Measurements from ENCODE around the gene ZPLD1. TPM values are rescaled to one million over a fixed set of nuclear protein-coding genes. Genes with fewer than 3 reads are reported as not detected.

Gene ZPLD1
- total and polyA plus RNA-seq, 4 donors, result 0.15 to 0.84 TPM; not detected in 2

DNA sequence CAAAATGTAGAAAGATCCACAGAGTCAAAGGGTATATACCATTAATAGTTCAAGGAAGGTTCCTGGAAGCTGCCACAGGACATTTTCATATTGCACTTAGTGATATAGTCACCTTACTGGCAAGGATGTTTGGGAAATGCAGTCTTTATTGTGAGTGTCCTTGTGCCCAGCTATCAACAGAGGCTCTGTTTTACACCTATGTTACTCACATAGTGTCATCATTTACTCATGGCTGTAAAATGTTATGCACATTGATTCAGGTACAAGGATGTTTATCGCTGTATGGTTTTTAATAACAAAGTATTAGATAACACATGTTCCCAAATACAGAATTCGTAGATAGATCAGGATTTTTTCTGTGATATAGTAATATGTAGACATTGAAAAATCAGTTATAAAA, 50.9 kb downstream of the ZPLD1 start:
- Histone ChIP-seq H3K9me3 (ENCODE audit: control insufficient read depth, low read length) (peaks cover 2% of the 10 kb centered on the region), H3K4me3 (ENCODE audit: low read length in 2 of 2) (no peak overlapping the region), H3K27ac (ENCODE audit: low read depth in 1 of 2, low read length in 2 of 2) (no peak overlapping the region), H3K27me3 (ENCODE audit: control insufficient read depth in 1 of 2, insufficient read depth in 2 of 2, low read length in 1 of 2) (no peaks in the 10 kb centered on the region), H3K36me3 (ENCODE audit: control insufficient read depth in 1 of 2, insufficient read depth in 2 of 2, low read length in 1 of 2) (no peaks in the 10 kb centered on the region), H3K4me1 (ENCODE audit: control insufficient read depth in 1 of 2, insufficient read depth in 2 of 2, low read length in 2 of 2) (no peaks in the 10 kb centered on the region)
- DNase-seq, result no peak
- 83 to 91% methylated on average over 2 of the region's 2 CpGs for WGBS, 2 donors
- intact Hi-C loops (cut with DNase I), result no loop called here
- ATAC-seq (ENCODE audit: low FRiP score), result no peak

GRCh38 chr3:102488331-102488730, 53.5 kb downstream of the ZPLD1 start:
- H3K27me3 ChIP-seq (ENCODE audit: control insufficient read depth in 1 of 2, insufficient read depth in 2 of 2, low read length in 1 of 2), result no peaks in the 10 kb centered on the region
- no peak for ATAC-seq (ENCODE audit: low FRiP score)
- H3K36me3 ChIP-seq (ENCODE audit: control insufficient read depth in 1 of 2, insufficient read depth in 2 of 2, low read length in 1 of 2), result no peaks in the 10 kb centered on the region
- no peak for DNase-seq
- no peaks in the 10 kb centered on the region for H3K4me1 ChIP-seq (ENCODE audit: control insufficient read depth in 1 of 2, insufficient read depth in 2 of 2, low read length in 2 of 2)
- intact Hi-C loops (cut with DNase I), result no loop called here
- no peak overlapping the region for H3K27ac ChIP-seq (ENCODE audit: low read depth in 1 of 2, low read length in 2 of 2)
- peaks cover 3% of the 10 kb centered on the region for H3K9me3 ChIP-seq (ENCODE audit: control insufficient read depth, low read length)
- no peak overlapping the region for H3K4me3 ChIP-seq (ENCODE audit: low read length in 2 of 2)

DNA sequence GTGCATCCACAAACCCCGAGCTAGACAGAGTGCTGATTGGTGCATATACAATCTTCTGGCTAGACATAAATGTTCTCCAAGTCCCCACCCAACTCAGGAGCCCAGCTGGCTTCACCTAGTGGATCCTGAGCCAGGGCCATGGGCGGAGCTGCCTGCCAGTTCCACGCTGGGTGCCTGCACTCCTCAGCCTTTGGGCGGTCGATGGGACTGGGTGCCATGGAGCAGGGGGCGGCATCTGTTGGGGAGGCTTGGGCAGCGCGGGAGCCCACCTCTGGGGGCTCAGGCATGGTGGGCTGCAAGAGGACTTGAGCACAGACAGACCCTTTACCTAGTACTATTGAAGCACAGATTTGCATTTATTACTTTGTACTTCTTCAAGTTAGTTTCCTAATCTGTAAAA, 57.5 kb downstream of the ZPLD1 start:
- intact Hi-C loops (cut with DNase I), result no loop called here
- Histone ChIP-seq H3K4me1 (ENCODE audit: control insufficient read depth in 1 of 2, insufficient read depth in 2 of 2, low read length in 2 of 2) (no peaks in the 10 kb centered on the region), H3K4me3 (ENCODE audit: low read length in 2 of 2) (no peak overlapping the region), H3K9me3 (ENCODE audit: control insufficient read depth, low read length) (peaks cover 2% of the 10 kb centered on the region), H3K27me3 (ENCODE audit: control insufficient read depth in 1 of 2, insufficient read depth in 2 of 2, low read length in 1 of 2) (no peaks in the 10 kb centered on the region), H3K27ac (ENCODE audit: low read depth in 1 of 2, low read length in 2 of 2) (no peak overlapping the region), H3K36me3 (ENCODE audit: control insufficient read depth in 1 of 2, insufficient read depth in 2 of 2, low read length in 1 of 2) (no peaks in the 10 kb centered on the region)
- no peak for DNase-seq
- WGBS, 2 donors, result 91 to 94% methylated on average over 8 of the region's 8 CpGs
- no peak for ATAC-seq (ENCODE audit: low FRiP score)

GRCh38 chr3:102497571-102497970, 62.8 kb downstream of the ZPLD1 start:
- no peak overlapping the region for H3K27ac ChIP-seq (ENCODE audit: low read depth in 1 of 2, low read length in 2 of 2)
- no peaks in the 10 kb centered on the region for H3K36me3 ChIP-seq (ENCODE audit: control insufficient read depth in 1 of 2, insufficient read depth in 2 of 2, low read length in 1 of 2)
- no peak for ATAC-seq (ENCODE audit: low FRiP score)
- H3K27me3 ChIP-seq (ENCODE audit: control insufficient read depth in 1 of 2, insufficient read depth in 2 of 2, low read length in 1 of 2), result no peaks in the 10 kb centered on the region
- intact Hi-C loops (cut with DNase I), result no loop called here
- no peaks in the 10 kb centered on the region for H3K9me3 ChIP-seq (ENCODE audit: control insufficient read depth, low read length)
- DNase-seq, result no peak
- no peak overlapping the region for H3K4me3 ChIP-seq (ENCODE audit: low read length in 2 of 2)
- 50 to 55% methylated on average over 3 of the region's 3 CpGs for WGBS, 2 donors
- no peaks in the 10 kb centered on the region for H3K4me1 ChIP-seq (ENCODE audit: control insufficient read depth in 1 of 2, insufficient read depth in 2 of 2, low read length in 2 of 2)

GRCh38 chr3:102505542-102505941, 70.7 kb downstream of the ZPLD1 start:
- 61 to 75% methylated on average over 2 of the region's 2 CpGs for WGBS, 2 donors
- no peak overlapping the region for H3K4me3 ChIP-seq (ENCODE audit: low read length in 2 of 2)
- intact Hi-C loops (cut with DNase I), result no loop called here
- no peaks in the 10 kb centered on the region for H3K4me1 ChIP-seq (ENCODE audit: control insufficient read depth in 1 of 2, insufficient read depth in 2 of 2, low read length in 2 of 2)
- H3K9me3 ChIP-seq (ENCODE audit: control insufficient read depth, low read length), result no peaks in the 10 kb centered on the region
- DNase-seq, result no peak
- H3K36me3 ChIP-seq (ENCODE audit: control insufficient read depth in 1 of 2, insufficient read depth in 2 of 2, low read length in 1 of 2), result no peaks in the 10 kb centered on the region
- no peak for ATAC-seq (ENCODE audit: low FRiP score)
- no peaks in the 10 kb centered on the region for H3K27me3 ChIP-seq (ENCODE audit: control insufficient read depth in 1 of 2, insufficient read depth in 2 of 2, low read length in 1 of 2)
- no peak overlapping the region for H3K27ac ChIP-seq (ENCODE audit: low read depth in 1 of 2, low read length in 2 of 2)

- WGBS, 2 donors, result 77 to 82% methylated on average over 3 of the region's 3 CpGs
These were observed 75.8 kb downstream of the ZPLD1 start for GRCh38 chr3:102510663-102511062.

DNA sequence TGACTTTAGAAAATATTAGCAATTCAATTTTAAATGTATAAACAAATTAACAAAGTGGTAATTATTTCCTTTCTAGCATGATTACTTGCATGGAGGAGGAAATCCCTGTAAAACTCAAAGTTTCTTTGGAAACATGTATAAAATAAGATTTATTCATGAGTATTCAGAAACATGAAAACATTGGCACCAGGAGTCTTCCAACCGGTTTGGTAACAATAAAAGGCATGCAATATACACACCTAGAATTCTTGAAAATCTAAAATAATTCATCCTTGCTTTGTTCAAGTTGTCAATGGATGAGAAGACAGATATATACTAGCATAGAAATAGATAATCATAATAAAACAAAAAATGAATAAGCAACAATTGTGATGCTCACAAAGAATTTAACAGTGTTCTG, 76.4 kb downstream of the ZPLD1 start:
- 81 to 83% methylated on average over 1 of the region's 1 CpG for WGBS, 2 donors
- intact Hi-C loops (cut with DNase I), result no loop called here
- H3K9me3 ChIP-seq (ENCODE audit: control insufficient read depth, low read length), result no peaks in the 10 kb centered on the region
- H3K27me3 ChIP-seq (ENCODE audit: control insufficient read depth in 1 of 2, insufficient read depth in 2 of 2, low read length in 1 of 2), result peaks cover 0 to 1% of the 10 kb centered on the region in 2 donors
- DNase-seq (no peak), ATAC-seq (ENCODE audit: low FRiP score) (no peak)
- H3K4me1 ChIP-seq (ENCODE audit: control insufficient read depth in 1 of 2, insufficient read depth in 2 of 2, low read length in 2 of 2), result no peaks in the 10 kb centered on the region
- H3K36me3 ChIP-seq (ENCODE audit: control insufficient read depth in 1 of 2, insufficient read depth in 2 of 2, low read length in 1 of 2), result no peaks in the 10 kb centered on the region
- no peak overlapping the region for H3K4me3 ChIP-seq (ENCODE audit: low read length in 2 of 2)
- no peak overlapping the region for H3K27ac ChIP-seq (ENCODE audit: low read depth in 1 of 2, low read length in 2 of 2)

More at GRCh38 chr3:102510663-102511062, 75.8 kb downstream of the ZPLD1 start:
- H3K36me3 ChIP-seq (ENCODE audit: control insufficient read depth in 1 of 2, insufficient read depth in 2 of 2, low read length in 1 of 2), result no peaks in the 10 kb centered on the region
- H3K4me1 ChIP-seq (ENCODE audit: control insufficient read depth in 1 of 2, insufficient read depth in 2 of 2, low read length in 2 of 2), result no peaks in the 10 kb centered on the region
- no peak for DNase-seq
- no peaks in the 10 kb centered on the region for H3K9me3 ChIP-seq (ENCODE audit: control insufficient read depth, low read length)
- H3K27ac ChIP-seq (ENCODE audit: low read depth in 1 of 2, low read length in 2 of 2), result no peak overlapping the region
- intact Hi-C loops (cut with DNase I), result no loop called here
- ATAC-seq (ENCODE audit: low FRiP score), result no peak
- H3K27me3 ChIP-seq (ENCODE audit: control insufficient read depth in 1 of 2, insufficient read depth in 2 of 2, low read length in 1 of 2), result peaks cover 0 to 1% of the 10 kb centered on the region in 2 donors
- no peak overlapping the region for H3K4me3 ChIP-seq (ENCODE audit: low read length in 2 of 2)

DNA sequence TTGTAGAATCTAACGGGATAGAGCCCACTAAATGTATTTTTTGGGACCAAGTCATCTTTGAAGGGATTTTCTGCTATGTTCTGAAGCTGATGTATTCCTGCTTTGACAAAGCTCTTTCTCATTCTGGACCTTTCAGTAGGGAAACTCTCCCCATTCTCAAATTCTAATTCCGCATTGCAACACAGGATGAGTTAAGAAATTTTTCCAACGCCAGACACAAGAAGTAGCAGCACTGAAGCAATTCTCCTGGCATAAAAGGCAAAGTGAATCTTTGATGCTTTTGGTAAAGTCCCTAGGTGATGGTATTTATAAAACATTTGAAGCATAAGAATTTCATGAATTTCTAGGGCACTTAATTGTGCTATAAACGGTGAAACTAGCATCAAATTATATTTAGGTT, 76.8 kb downstream of the ZPLD1 start:
- Histone ChIP-seq H3K9me3 (ENCODE audit: control insufficient read depth, low read length) (no peaks in the 10 kb centered on the region), H3K27me3 (ENCODE audit: control insufficient read depth in 1 of 2, insufficient read depth in 2 of 2, low read length in 1 of 2) (peaks cover 0 to 1% of the 10 kb centered on the region in 2 donors), H3K27ac (ENCODE audit: low read depth in 1 of 2, low read length in 2 of 2) (no peak overlapping the region), H3K4me3 (ENCODE audit: low read length in 2 of 2) (no peak overlapping the region), H3K36me3 (ENCODE audit: control insufficient read depth in 1 of 2, insufficient read depth in 2 of 2, low read length in 1 of 2) (no peaks in the 10 kb centered on the region), H3K4me1 (ENCODE audit: control insufficient read depth in 1 of 2, insufficient read depth in 2 of 2, low read length in 2 of 2) (no peaks in the 10 kb centered on the region)
- no peak for DNase-seq
- 78 to 79% methylated on average over 4 of the region's 4 CpGs for WGBS, 2 donors
- no peak for ATAC-seq (ENCODE audit: low FRiP score)
- intact Hi-C loops (cut with DNase I), result no loop called here

- no peak overlapping the region for H3K27ac ChIP-seq (ENCODE audit: low read depth in 1 of 2, low read length in 2 of 2)
- no peaks in the 10 kb centered on the region for H3K4me1 ChIP-seq (ENCODE audit: control insufficient read depth in 1 of 2, insufficient read depth in 2 of 2, low read length in 2 of 2)
- no peak for DNase-seq
- WGBS, 2 donors, result 49 to 58% methylated on average over 5 of the region's 5 CpGs
- H3K4me3 ChIP-seq (ENCODE audit: low read length in 2 of 2), result no peak overlapping the region
- intact Hi-C loops (cut with DNase I), result no loop called here
- peaks cover 0 to 1% of the 10 kb centered on the region in 2 donors for H3K27me3 ChIP-seq (ENCODE audit: control insufficient read depth in 1 of 2, insufficient read depth in 2 of 2, low read length in 1 of 2)
- no peaks in the 10 kb centered on the region for H3K9me3 ChIP-seq (ENCODE audit: control insufficient read depth, low read length)
- H3K36me3 ChIP-seq (ENCODE audit: control insufficient read depth in 1 of 2, insufficient read depth in 2 of 2, low read length in 1 of 2), result no peaks in the 10 kb centered on the region
- ATAC-seq (ENCODE audit: low FRiP score), result no peak
These were observed 78.1 kb downstream of the ZPLD1 start for GRCh38 chr3:102512734-102513504.

Data from aorta (tissue), 5 donors.